ENCODE measurements around the gene SLC6A2. TPM values are rescaled to one million over a fixed set of nuclear protein-coding genes. Genes with fewer than 3 reads are reported as not detected.

Gene SLC6A2
- total RNA-seq, 6 donors from 2014 or later, result 0.20 TPM; not detected in 5

DNA sequence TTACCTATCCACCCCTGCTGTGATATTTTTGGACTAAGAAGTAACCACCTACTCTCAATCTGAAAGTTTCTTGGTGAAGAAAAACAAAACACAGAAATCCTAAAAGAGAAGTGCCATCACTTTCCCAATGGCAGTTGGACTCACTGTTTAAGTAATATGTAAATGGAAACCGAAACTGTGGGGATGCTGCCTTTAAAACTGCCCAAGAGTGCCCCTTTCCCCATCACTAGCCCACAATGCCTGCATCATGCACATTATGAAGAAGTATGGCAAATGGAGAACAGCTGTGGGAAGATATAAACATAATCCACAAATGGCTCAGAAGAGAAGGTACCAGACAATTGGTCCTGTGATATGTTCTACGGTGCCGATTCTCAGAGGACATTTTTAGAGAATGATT is 33.5 kb upstream of the SLC6A2 start:
- no peaks in the 10 kb centered on the region for H3K36me3 ChIP-seq
- H3K27me3 ChIP-seq, result no peaks in the 10 kb centered on the region
- no peak for TF ChIP-seq POLR2A (IDR thresholded peaks at IDR 0.05)
- DNase-seq (no peak), ATAC-seq (ENCODE audit: low FRiP score in 2 of 2) (no peak)
- no peaks in the 10 kb centered on the region for H3K4me1 ChIP-seq
- H3K4me3 ChIP-seq, result no peak overlapping the region
- WGBS, 2 donors, result 89 to 90% methylated on average over 3 of the region's 3 CpGs
- H3K9me3 ChIP-seq, result no peaks in the 10 kb centered on the region
- no peak overlapping the region for H3K27ac ChIP-seq

DNA sequence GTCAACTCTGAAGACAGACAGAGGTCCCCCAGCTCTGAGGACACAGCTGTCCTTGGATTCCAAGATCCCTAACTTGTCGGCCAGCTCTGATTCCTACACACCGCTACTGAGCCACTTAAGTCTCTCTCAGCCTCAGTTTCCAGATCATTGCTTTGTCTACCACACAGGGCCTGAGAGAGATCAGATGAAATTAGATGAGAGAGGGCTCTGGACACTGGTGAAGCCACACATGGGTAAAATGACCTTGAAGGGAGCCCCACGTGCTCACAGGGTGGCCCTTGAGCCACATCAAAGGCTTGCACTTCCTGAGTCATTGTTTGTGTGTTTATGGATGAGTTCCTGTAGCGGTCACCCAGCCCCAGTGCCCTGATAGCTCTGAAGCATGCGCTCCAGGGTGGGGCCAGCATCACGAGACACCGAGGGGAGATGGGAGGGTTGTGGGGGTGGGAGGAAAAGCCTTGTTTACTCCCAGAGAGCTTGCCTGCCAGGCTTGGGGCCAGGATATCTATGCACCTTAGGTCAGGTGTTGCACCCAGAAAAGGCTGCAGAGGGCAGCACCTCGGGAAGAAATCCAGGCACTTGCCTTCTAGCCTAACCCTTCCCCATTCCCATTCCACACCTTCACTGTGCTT is 32.7 kb upstream of the SLC6A2 start:
- Histone ChIP-seq H3K4me1 (no peaks in the 10 kb centered on the region), H3K36me3 (no peaks in the 10 kb centered on the region), H3K4me3 (no peak overlapping the region), H3K27ac (no peak overlapping the region), H3K9me3 (no peaks in the 10 kb centered on the region), H3K27me3 (no peaks in the 10 kb centered on the region)
- ATAC-seq (ENCODE audit: low FRiP score in 2 of 2) (no peak), DNase-seq (peak in 1 of 2 donors; percentile 6)
- 48 to 51% methylated on average over 4 to 8 of the region's 8 CpGs for WGBS, 2 donors
- no peak for TF ChIP-seq POLR2A (IDR thresholded peaks at IDR 0.05)

DNA sequence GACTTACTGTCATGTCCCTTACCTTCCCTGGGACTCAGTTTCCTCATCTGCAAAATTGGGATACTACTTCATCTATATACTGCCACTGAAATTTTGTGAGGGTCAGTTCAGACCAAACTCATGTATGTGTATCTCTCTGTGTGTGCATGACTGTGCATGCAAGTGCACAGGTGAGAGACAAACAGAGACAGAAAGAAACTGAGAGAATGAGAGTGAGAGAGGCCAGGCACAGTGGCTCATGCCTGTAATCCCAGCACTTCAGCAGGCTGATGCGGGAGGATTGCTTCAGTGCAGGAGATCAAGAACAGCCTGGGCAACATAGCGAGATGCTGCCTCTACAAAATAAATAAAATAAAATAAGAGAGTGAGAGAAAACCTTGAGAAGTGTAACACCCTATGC is 32.1 kb upstream of the SLC6A2 start:
- Histone ChIP-seq H3K27ac (no peak overlapping the region), H3K4me1 (no peaks in the 10 kb centered on the region), H3K4me3 (no peak overlapping the region), H3K9me3 (no peaks in the 10 kb centered on the region), H3K27me3 (no peaks in the 10 kb centered on the region), H3K36me3 (no peaks in the 10 kb centered on the region)
- DNase-seq, result no peak
- ATAC-seq (ENCODE audit: low FRiP score in 2 of 2), result no peak
- TF ChIP-seq, protein P1, sequence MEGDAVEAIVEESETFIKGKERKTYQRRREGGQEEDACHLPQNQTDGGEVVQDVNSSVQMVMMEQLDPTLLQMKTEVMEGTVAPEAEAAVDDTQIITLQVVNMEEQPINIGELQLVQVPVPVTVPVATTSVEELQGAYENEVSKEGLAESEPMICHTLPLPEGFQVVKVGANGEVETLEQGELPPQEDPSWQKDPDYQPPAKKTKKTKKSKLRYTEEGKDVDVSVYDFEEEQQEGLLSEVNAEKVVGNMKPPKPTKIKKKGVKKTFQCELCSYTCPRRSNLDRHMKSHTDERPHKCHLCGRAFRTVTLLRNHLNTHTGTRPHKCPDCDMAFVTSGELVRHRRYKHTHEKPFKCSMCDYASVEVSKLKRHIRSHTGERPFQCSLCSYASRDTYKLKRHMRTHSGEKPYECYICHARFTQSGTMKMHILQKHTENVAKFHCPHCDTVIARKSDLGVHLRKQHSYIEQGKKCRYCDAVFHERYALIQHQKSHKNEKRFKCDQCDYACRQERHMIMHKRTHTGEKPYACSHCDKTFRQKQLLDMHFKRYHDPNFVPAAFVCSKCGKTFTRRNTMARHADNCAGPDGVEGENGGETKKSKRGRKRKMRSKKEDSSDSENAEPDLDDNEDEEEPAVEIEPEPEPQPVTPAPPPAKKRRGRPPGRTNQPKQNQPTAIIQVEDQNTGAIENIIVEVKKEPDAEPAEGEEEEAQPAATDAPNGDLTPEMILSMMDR (IDR thresholded peaks at IDR 0.05), result no peak
- TF ChIP-seq EP300 (IDR thresholded peaks at IDR 0.05), result no peak
- no peak for TF ChIP-seq POLR2A (IDR thresholded peaks at IDR 0.05)
- TF ChIP-seq POLR2AphosphoS5 (IDR thresholded peaks at IDR 0.05), result no peak
- 90 to 96% methylated on average over 2 of the region's 2 CpGs for WGBS, 2 donors

DNA sequence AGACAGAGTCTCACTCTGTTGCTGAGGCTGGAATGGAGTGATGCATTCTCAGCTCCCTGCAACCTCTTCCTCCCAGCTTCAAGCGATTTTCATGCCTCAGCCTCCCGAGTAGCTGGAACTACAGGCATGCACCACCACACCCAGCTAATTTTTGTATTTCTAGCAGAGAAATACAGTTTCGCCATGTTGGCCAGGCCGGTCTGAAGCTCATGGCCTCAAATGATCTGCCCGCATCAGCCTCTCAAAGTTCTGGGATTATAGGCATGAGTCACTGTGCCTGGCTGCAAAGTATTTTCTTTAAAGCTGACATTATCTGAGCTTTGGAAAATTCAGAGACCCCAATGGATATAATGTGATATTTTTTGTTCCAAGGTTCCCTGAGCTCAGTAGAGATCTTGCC is 31.1 kb upstream of the SLC6A2 start:
- Histone ChIP-seq H3K27me3 (no peaks in the 10 kb centered on the region), H3K36me3 (no peaks in the 10 kb centered on the region), H3K27ac (no peak overlapping the region), H3K4me1 (no peaks in the 10 kb centered on the region), H3K9me3 (no peaks in the 10 kb centered on the region), H3K4me3 (no peak overlapping the region)
- TF ChIP-seq EP300 (IDR thresholded peaks at IDR 0.05), result no peak
- no peak for TF ChIP-seq POLR2A (IDR thresholded peaks at IDR 0.05)
- TF ChIP-seq POLR2AphosphoS5 (IDR thresholded peaks at IDR 0.05), result no peak
- TF ChIP-seq, protein P1 (IDR thresholded peaks at IDR 0.05), result no peak
- ATAC-seq (ENCODE audit: low FRiP score in 2 of 2), result no peak
- 95 to 97% methylated on average over 5 of the region's 5 CpGs for WGBS, 2 donors
- no peak for DNase-seq

DNA sequence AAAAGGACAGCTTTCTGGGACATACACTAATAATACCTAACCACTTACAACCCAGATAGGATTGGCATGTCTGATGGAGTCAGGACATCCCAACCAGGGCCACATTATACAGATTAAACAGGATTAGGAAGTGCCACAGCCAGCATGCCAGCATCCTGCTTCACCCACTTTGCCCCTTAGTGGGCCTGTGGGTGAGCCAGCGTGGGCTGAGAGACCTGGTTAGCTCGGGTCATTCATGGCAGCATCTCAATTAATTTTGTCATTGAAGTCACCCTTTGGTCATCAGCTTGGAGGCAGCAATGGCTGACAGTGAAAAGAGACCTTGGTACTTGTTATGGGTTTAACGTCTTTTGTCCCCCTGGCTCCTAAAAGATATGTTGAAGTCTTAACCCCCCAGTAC is 29.9 kb upstream of the SLC6A2 start:
- no peaks in the 10 kb centered on the region for H3K27me3 ChIP-seq
- H3K27ac ChIP-seq, result no peak overlapping the region
- DNase-seq (no peak), ATAC-seq (ENCODE audit: low FRiP score in 2 of 2) (no peak)
- TF ChIP-seq POLR2A (IDR thresholded peaks at IDR 0.05) (no peak), POLR2AphosphoS5 (IDR thresholded peaks at IDR 0.05) (no peak), EP300 (IDR thresholded peaks at IDR 0.05) (no peak)
- TF ChIP-seq, protein P1 (IDR thresholded peaks at IDR 0.05), result no peak
- WGBS, 2 donors, result 75 to 95% methylated on average over 3 of the region's 3 CpGs
- no peaks in the 10 kb centered on the region for H3K4me1 ChIP-seq
- no peaks in the 10 kb centered on the region for H3K36me3 ChIP-seq
- H3K4me3 ChIP-seq, result no peak overlapping the region
- H3K9me3 ChIP-seq, result no peaks in the 10 kb centered on the region

DNA sequence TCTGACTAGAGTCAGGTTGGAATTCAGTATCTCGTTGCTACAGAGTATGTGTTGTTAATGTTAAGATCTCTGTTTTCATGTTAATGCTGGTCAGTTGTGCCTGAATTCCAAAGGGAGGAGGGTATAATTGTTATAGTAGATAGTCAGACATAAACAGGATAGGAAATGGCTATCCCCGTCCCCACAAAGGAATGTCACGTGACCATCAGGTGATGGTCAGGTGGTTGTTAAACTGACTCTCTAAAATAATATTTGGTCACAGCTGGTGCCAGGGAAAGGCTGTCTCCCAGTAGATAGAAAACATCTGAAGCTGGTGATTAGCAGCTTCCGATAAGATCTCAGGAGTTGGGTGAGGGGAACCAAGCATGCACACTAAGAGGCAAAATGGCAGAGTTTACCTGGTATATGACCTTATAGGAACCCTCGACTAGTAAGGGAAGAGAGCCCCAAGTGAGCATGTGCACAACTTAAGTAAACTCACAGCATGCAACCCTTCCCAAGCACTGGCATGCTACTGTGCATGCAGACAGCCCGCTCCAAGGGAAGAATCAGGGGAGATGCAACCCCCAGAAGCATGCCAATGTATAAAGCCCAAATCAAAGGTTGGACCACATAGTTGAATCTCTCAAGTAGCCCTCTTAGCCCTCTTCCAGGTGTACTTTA is 27.4 kb upstream of the SLC6A2 start:
- no peak overlapping the region for H3K27ac ChIP-seq
- TF ChIP-seq POLR2AphosphoS5 (IDR thresholded peaks at IDR 0.05) (no peak), EP300 (IDR thresholded peaks at IDR 0.05) (no peak), POLR2A (IDR thresholded peaks at IDR 0.05) (no peak)
- TF ChIP-seq, protein P1 (IDR thresholded peaks at IDR 0.05), result no peak
- no peaks in the 10 kb centered on the region for H3K9me3 ChIP-seq
- no peaks in the 10 kb centered on the region for H3K36me3 ChIP-seq
- WGBS, 2 donors, result 66 to 74% methylated on average over 6 of the region's 6 CpGs
- no peak overlapping the region for H3K4me3 ChIP-seq
- ATAC-seq (ENCODE audit: low FRiP score in 2 of 2) (no peak), DNase-seq (no peak)
- H3K27me3 ChIP-seq, result no peaks in the 10 kb centered on the region
- no peaks in the 10 kb centered on the region for H3K4me1 ChIP-seq

Measured in upper lobe of left lung (tissue), 6 donors.